Measurements from ENCODE around the gene SLC22A23.
A peak's percentile ranks its signal among the peaks of the same experiment; 100 is the strongest.
"Not testable (repeated sequence)": the region's sequence is repeated elsewhere in the genome, so short reads cannot be mapped to it uniquely, and the experiment has no call there.

SLC22A23 gene

DNA sequence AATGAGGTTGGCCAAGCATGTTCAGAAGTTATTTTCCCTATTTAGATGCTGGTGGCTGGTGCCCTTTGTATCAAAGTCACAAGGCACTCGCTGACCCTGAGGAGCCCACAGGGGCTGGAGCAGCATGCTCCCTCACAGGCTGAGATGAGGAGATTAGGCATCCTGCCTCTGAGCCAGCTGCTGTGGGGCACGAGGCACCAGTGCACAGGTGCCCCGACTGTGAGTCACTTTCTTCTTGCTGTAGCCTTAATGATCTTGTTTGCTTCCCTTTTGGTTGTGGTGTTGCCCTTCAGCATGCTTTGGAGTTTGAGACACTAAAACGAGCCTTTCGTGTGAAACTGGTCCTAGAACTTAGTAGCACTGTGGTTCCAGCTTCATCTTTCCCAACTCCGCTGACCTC, 193.8 kb downstream of the SLC22A23 start:
- DNase-seq (ENCODE audit: low read depth), result no peak

DNA sequence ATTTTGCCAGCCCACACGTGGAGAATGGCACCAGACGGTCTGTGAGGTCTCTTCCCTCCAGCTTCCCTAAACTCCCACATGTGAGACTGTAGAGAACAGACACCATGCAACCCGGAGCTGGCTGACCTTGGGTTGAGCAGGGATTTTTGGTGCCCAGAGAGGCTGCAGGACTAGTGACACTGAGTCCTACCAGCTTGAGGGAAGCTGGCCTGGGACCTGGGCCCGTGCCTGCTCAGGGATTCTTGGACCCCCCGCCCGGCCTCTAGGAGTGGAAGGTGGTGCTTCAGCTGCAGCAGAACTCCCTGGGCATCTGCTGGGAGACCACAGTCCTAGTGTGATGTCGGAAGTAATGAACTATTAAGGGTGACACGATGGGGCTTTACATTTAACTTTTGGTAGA, 194.9 kb downstream of the SLC22A23 start:
- no peak for DNase-seq (ENCODE audit: low read depth)

DNA sequence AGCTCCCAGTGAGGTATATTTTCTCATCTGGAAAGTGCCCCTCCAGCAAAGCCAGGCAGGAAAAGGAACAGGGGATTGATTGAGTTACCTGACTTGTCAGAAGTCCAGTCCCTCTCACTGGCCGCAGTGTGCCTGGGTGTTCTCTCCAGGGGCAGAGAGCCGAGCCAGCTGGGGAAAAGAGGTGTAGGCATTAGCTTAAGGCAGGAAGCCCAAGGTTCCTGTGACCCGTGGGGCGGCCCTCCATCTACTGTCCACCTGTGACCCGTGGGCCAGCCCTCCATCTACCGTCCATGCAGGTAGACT, 195.4 kb downstream of the SLC22A23 start:
- DNase-seq (ENCODE audit: low read depth), result no peak

DNA sequence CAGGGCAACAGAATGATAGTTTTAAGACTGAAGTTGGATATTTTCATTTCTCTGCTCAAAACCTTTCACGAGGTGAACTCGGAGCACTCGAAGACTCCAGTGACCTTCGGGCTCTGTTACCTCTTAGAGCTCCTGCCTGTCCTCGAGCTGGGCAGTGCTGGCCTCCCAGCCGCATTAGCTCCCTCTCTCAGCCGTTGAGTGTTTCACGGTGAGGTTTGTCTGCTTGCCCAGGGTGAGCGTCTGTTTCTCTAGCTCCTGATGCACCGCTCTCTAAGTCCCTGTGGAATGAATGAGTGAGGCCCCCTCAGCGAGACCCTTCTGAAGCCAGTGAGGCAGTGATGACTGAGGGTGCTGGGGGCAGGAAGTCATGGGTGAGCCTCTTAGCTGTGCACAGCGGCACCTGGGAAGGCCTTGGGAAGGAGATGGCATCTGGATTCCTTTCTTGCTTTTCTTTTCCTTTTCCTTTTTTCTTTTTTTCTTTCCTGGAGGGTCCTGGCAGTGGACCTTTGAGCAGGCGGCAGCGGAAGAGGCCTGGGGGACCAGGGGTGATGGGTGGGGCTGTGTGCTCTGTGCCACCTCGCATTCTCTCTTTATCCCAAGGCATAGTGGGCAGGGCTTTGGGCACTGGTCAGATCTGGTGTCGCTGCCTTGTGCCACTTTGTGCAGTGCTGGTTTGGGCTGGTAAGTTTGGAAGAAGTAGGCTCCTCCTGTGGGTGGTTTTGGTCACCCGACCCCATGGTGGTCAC, 195.9 kb downstream of the SLC22A23 start:
- no peak for DNase-seq (ENCODE audit: low read depth)

DNA sequence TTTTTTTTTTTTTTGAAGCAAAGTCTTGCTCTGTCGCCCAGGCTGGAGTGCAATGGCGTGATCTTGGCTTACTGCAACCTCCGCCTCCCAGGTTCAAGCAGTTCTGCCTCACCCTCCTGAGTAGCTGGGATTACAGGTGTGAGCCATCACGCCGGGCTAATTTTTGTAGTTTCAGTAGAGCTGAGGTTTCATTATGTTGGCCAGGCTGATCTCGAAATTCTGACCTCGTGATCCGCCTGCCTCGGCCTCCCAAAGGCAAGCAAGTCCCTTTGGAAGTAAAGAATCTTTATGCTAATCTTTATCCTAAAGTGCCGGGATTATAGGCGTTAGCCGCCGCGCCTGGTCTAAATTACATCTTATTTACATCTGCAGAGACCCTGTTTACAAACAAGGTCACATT, 196.6 kb downstream of the SLC22A23 start:
- no peak for DNase-seq (ENCODE audit: low read depth)

DNA sequence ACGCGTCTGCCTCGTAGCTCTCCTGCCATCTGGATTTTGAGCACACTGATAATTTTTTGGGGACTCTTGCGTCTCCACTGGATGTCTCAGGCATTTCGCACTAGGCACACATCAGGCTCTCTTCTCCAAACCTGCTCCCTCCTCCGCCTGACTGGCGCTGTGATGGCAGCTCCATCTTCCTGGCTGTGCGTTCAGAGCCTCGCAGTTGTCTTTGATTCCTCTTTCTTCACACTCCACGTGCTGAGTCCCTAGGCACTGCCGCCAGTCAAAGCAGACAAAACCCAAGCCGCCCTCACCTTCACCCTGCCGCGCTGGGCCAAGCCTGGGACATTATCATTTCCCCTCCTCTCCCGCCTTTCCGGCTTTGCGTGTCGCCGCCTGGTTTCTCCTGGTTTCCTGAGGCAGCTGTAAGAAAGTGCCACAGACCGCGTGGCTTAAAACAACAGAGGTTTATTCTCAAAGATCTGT, 197.3 kb downstream of the SLC22A23 start:
- peak; percentile 59 for DNase-seq (ENCODE audit: low read depth)

DNA sequence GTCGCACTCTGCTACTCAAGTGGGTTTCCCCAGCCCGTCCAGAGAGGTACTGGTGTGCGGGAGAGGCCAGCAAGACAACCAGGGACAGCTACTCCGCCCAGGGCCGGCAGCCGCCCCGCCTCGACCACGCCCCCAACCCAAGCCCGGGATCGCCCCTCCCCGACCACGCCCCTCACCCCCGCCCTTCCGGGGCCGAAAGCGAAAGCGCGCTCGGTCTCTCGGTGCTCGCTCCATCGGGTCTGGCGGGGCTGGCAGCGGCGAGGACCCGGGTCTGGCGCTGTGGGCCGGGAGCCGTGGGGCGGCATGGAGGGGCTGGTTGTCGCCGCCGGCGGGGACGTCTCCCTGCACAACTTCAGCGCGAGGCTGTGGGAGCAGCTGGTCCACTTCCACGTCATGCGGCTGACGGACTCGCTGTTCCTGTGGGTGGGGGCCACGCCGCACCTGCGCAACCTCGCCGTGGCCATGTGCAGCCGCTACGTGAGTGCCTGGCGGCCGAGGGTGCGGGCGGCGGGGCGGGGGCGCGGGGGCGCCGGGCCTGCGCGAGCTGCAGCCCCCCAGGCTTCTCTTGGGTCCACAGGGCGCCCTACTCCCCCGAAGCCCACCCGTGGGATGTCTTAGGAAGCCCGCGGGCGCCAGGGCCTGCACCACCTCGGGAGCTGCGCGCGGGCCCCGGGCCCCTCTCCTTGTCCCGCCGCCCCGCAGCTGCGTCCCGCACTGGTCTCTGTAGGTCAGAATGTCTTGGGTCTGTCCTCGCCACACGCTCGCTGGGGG, 197.9 kb downstream of the SLC22A23 start, which contains the start of gene PSMG4:
Gene PSMG4 (plus strand): TSS at position 228 of the 771 bp plus-strand sequence. CDS start 76 bp downstream, at position 304.
- DNase-seq (ENCODE audit: low read depth), result peak; percentile 91

DNA sequence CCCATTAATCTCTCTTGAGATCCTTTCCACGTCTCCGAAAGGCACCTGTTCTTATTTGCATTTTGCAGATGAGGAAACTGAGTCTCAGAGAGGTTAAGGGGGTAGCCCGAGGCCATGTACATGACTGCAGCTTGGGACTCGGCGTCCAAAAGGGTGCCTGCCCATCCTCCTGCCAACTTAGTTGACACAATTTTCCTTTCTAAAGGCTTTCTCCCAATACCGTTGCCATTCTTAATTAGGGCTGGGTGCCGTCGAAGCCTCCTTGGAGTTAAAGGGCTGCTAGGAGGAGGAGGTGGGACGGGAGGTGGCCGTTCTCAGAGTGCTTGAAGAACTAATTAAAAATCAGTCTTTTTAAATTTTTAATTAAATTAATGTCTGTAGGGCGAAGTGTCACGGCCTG, 198.6 kb downstream of the SLC22A23 start:
- DNase-seq (ENCODE audit: low read depth), result no peak

DNA sequence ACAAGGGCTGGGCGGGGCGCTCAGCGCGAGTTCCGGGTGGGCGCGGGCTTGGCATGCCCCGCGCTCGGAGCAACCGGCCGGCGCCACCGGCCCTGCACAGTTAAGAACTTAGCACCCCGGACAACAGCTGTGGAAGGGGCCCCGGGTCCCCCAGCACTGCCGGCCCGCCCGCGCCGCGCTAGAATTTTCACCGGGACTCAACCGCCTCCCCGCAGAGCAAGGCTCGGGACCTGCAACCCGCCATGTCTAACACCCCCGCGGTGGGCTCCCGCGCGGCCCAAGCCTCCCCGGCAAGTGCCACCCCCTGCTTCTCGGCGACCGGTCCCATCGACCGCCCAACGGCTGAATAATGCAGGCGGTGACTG, 203.3 kb downstream of the SLC22A23 start:
- no peak for DNase-seq (ENCODE audit: low read depth)

DNA sequence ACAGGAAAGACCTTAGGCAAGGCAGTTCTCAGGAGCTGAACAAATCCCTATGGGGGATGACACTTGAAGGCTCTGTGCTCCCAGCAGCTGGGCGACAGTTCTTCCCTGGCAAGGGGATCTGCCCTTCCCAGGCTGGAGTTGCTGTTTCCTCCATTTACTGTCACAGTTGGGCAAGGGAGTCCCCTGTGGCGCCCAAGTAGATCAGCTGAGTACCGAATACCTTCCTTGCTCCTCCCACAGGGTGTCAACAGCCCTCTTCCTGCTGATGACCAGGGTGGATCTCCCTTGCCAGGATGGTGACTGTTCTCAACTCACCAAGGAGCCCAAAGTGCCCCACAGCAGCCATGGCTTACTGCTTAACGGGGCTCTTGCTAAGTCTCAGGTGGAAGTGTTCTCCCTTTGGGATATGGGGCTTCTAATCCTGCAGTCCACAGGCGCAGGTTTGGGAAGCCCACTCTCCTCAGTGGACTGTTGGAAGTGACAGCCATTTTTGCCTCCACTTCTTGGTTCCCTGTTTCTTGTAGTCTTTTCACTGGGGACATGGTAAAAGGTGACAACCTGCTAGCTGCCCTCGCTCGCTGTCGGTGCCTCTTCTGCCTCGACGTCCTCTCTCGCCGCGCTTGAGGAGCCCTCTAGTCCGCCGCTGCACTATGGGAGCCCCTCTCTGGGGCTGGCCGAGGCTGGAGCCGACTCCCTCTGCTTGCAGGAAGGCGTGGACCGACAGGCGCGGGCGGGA, 203.8 kb downstream of the SLC22A23 start:
- no peak for DNase-seq (ENCODE audit: low read depth)

DNA sequence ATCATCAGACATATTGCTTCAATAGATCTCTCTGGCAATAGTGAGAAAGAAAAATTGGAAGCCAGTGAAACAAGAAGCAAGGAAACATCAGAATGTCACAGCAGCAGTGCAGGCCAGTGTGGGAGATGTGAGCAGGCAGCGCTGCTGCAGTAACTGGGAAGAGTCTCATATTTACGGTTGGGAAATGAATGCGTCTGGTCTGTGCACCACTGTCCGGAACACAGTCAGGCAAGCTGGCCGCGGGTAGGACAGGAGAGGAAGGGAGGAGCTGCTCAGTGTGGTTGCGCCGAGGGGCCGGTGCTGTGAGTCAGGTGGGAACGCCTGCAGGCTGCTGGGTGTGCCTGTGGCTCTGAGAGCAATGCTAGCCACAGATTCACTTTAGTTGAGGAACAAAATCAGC, 204.5 kb downstream of the SLC22A23 start:
- DNase-seq (ENCODE audit: low read depth), result peak; percentile 49

DNA sequence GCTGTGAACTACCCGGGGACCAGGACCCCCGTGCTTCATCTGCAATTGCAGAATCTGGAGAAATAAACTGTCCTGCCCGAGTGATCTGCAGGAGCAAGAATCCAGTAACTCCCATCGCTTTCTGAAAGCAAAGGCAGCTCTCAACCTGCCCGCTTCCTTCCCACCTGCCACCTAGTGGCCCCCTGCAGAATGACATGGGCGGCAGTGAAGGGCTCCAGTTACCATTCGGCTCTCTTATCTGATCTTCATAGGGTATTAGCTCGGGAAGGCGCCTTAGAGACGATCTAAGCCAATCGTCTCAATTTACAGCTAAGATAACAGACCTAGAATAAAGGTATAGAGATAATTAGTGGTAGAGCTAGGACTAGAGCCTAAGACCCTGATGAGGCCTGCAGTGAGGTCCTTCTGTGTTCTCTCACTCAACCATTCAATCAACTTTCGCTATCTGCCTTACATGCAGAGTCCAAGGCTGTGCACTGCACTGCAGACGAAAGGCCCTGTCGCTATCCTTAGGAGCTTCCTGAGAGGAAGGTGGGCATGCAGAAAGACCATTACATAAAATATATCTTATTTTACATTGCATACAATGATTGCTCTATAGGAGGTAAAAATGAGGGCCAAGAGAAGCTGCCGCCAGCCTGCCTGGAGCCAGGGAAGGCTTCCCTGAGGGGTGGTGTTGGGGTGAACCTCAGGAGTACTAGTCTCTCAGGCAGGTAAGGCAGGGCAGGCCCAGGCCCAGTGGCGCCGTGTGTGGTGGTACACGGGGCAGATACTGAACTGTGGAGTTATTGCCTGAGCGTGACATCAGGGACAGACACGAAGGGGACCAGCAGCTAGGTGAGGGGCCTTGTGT, 205.2 kb downstream of the SLC22A23 start:
- peak; percentile 87 for DNase-seq (ENCODE audit: low read depth)

DNA sequence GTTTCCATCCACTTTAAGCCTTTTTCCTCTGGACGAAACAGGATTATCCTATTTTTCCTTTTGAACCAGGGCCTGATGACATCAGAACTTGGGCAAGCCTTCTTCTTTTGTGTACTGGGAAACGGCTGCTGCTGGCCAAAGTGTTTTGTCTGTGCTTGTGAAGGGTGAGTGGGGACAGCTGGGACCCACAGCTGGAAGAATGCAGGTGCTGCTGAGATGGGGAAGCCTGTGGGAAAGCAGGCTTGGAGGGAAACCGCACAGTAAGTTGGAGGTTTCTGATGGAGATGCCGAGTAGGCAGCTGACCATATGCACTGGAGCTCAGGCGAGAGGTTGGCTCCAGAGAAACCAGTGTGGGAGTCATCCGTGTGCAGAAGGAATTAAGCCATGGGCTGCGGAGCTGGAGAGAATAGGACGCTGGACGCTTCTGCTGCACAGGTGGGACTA, 206.6 kb downstream of the SLC22A23 start:
- no peak for DNase-seq (ENCODE audit: low read depth)

DNA sequence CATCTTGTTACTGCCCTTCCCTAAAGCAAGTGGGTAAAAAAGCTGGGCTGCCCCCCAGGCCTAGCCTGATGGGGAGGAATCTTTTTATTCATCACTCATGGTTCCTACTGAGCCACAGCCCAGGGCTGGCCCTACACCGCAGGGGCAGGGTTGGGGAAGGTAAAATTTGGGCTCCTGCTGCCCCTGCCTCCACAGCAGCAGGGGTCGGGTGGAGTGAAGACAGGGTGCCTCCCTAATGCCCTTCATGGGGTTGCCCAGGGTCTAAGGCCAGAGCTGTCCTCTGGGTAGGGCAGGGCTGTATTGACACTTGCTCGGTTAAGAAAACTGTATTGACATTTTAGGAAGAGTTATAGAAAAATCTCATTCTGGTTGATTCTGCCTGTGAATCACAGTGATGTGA, 207.0 kb downstream of the SLC22A23 start:
- no peak for DNase-seq (ENCODE audit: low read depth)

DNA sequence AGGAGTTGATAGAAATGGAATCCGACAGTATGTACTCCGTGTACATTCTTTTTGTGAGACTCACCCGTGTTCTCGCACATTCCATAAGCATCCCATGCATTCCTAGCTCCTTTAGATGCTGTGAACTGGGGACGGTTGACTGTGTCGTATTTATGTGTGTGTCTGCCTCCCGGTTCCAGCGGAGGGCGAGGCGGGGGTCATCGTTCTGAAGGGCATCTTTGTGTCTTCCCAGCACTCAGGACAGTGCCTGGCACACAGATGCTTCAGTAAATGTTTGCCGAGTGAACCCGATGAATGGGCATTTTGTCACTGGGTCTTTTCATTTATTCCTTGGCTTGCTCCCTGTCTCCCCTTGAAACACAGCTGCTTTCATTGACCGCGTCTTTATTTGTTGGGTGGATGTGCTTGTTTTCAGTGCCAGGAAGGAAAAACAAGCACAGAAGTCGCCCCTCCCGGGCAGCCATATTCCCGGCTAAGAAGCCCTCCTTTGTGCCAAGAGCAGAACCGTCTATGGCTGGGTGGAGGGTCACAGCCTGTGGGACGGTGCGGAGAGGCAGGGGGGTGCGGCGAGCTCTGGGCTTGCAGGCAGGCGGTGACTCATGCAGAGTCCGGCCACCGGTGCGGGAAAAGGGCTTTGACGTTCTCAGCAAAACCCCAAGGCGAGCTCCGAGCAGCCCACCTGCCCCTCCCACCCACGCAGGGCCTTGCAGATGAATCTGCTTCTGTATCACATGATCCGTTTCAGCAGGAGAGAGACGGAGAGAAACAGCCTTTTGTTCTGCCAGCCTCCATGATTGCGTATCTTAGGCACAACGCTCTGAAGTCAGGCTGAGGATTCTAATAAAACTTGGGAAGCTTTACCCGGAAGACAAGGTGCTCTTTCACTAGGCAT, 209.3 kb downstream of the SLC22A23 start:
- peak; percentile 91 for DNase-seq (ENCODE audit: low read depth)

DNA sequence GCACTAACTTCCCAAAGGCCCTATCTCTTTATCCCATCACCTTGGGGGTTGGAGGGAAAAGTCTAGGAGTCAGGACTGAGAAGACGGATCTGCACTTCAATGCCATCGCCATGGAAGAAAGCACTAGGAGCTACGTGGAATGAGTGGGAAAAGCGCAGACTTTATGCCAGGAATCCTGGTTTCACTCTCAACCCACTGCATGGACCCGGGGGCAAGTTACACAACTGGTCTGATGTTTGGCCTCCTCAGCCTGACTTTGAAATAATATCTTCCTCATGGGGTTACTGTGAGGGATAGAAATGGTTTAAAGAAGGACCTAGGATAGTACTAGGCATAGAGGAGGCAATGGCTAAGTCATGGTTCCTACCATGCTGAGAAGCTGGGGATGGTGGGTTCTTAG, 211.6 kb downstream of the SLC22A23 start:
- DNase-seq (ENCODE audit: low read depth), result no peak

DNA sequence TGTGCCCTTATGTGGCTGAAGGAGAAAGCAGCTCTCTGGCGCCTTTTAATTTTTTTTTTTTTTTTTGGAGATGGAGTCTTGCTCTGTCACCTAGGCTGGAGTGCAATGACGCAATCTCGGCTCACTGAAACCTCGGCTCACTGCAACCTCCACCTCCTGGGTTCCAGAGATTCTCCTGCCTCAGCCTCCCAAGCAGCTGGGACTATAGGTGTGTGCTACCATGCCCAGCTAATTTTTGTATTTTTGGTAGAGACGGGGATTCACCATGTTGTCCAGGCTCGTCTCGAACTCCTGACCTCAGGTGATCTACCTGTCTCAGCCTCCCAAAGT, 212.1 kb downstream of the SLC22A23 start:
- DNase-seq (ENCODE audit: low read depth), result not testable (repeated sequence)

DNA sequence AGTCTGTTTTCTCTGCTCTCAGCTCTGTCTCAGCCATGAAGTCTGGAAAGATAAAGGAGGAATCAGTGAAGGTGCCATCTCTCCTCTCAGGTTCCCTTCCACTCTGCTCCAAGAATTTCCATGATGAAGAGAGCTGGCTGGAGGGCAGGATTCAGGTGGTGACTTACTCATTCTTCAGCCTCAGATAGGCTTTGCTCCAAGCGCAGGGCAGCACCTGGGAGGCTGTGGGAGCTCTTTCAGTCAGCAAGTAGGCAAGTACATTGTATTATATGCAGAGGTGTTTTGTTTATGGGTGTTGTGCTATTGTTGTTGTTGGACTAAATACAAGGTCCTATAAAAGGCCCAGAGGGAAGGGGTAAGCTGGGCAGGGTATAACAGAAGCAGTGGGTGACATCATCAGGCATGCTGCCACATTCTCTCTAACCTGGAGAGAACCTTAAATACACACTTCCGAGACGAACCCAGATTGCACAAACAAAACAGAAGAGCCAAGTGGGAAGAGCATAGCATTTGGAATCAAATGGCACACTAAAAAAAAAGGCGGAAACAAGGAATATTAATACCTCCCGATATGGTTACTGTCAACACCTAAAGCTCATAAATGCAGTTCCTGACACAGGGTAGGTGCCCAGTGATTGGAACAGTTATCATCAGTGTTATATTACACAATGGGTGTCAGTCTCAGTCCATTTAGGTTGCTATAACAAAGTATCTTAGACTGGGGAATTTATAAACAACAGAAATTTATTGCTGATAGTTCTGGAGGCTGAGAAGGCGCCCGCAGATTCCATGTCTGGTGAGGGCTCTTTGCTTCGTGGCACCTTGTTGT, 212.6 kb downstream of the SLC22A23 start:
- no peak for DNase-seq (ENCODE audit: low read depth)

DNA sequence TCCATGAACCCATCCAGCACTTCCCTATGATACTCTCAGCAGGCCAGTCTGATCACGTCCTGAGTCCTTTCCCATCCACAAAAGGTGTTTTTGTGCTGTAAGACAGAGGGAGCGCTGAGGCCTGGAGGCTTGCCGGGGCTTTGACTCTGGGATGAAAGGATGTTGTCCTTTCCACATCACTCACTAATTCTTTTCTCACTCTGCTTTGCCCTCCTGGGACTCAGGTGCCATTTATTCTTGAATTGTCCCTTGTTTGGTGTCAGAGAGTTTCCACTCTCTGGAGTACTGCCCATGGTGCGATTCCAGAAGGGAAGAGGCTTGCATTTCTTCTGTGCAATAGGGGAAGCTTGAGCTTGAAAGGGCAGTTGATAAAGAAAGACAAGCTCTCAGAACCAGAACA, 214.1 kb downstream of the SLC22A23 start:
- no peak for DNase-seq (ENCODE audit: low read depth)

DNA sequence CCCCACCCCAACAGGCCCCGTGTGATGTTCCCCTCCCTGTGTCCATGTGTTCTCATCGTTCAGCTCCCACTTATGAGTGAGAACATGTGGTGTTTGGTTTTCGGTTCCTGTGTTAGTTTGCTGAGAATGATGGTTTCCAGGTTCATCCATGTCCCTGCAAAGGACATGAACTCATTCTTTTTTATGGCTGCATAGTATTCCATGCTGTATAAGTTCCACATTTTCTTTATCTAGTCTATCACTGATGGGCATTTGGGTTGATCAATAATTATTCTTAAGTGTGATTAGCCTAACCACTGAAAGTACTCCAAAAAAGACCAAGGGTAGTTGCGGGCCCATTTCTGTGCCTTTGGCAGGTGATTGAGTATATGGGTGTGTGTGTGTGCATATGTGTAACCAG, 215.1 kb downstream of the SLC22A23 start:
- DNase-seq (ENCODE audit: low read depth), result not testable (repeated sequence)

All from ELR (cell line).